RKO (cell line): ENCODE measurements around the gene DSCAM.
"Not testable (repeated sequence)": the region's sequence is repeated elsewhere in the genome, so short reads cannot be mapped to it uniquely, and the experiment has no call there.

Experiments
- DNase-seq: peaks from one replicate; pipeline ENCODE4 v3.0.0-alpha.2; 2016; ENCODE audit warnings: low spot score

DSCAM gene

GRCh38 chr21:40385883-40386282 lies 461.1 kb downstream of the DSCAM start:
- no peak for DNase-seq

- DNase-seq = no peak
These were observed 463.0 kb downstream of the DSCAM start for GRCh38 chr21:40383951-40384350.

- DNase-seq = no peak
These were observed 465.8 kb downstream of the DSCAM start for GRCh38 chr21:40381111-40381510.

- DNase-seq = no peak
These were observed 466.8 kb downstream of the DSCAM start for GRCh38 chr21:40379881-40380810.

GRCh38 chr21:40377135-40377534 lies 469.8 kb downstream of the DSCAM start:
- DNase-seq = no peak

- no peak for DNase-seq
These were observed 473.2 kb downstream of the DSCAM start for GRCh38 chr21:40373761-40374160.

- DNase-seq = no peak
These were observed 474.5 kb downstream of the DSCAM start for GRCh38 chr21:40372506-40372905.

GRCh38 chr21:40371329-40371728 lies 475.6 kb downstream of the DSCAM start:
- DNase-seq = no peak

- no peak for DNase-seq
These were observed 490.3 kb downstream of the DSCAM start for GRCh38 chr21:40356644-40357043.

GRCh38 chr21:40355076-40355475 lies 491.9 kb downstream of the DSCAM start:
- DNase-seq = no peak

GRCh38 chr21:40351006-40351405 lies 496.0 kb downstream of the DSCAM start:
- no peak for DNase-seq

GRCh38 chr21:40349591-40349990 lies 497.4 kb downstream of the DSCAM start:
- DNase-seq = no peak

GRCh38 chr21:40345711-40346321 lies 501.1 kb downstream of the DSCAM start:
- no peak for DNase-seq

GRCh38 chr21:40340357-40340756 lies 506.6 kb downstream of the DSCAM start:
- DNase-seq = no peak

GRCh38 chr21:40339050-40339449 lies 507.9 kb downstream of the DSCAM start:
- DNase-seq = no peak

- DNase-seq = no peak
These were observed 509.0 kb downstream of the DSCAM start for GRCh38 chr21:40337981-40338380.

GRCh38 chr21:40335704-40336103 lies 511.3 kb downstream of the DSCAM start:
- no peak for DNase-seq

GRCh38 chr21:40334159-40334558 lies 512.8 kb downstream of the DSCAM start:
- no peak for DNase-seq

GRCh38 chr21:40333731-40334130 lies 513.2 kb downstream of the DSCAM start:
- no peak for DNase-seq

GRCh38 chr21:40331804-40332203 lies 515.2 kb downstream of the DSCAM start:
- no peak for DNase-seq

- DNase-seq = no peak
These were observed 515.8 kb downstream of the DSCAM start for GRCh38 chr21:40331172-40331571.

- no peak for DNase-seq
These were observed 522.6 kb downstream of the DSCAM start for GRCh38 chr21:40324389-40324788.

GRCh38 chr21:40320718-40321117 lies 526.2 kb downstream of the DSCAM start:
- not testable (repeated sequence) for DNase-seq
